Stimulated activated CD4-positive, alpha-beta T cell treated with anti-CD3 and anti-CD28 coated beads, Interleukin-15, amount 100 ng/mL, for 48 hours (primary cell): ENCODE data around the gene PDGFD.
"Not testable (repeated sequence)": the region's sequence is repeated elsewhere in the genome, so short reads cannot be mapped to it uniquely, and the experiment has no call there.

Experiments used
- DNase-seq, 2 donors: peaks; one replicate each; pipeline ENCODE4 v3.0.0-alpha.2; 2020; ENCODE audit warnings: low read depth in 2 of 2

The PDGFD gene

GRCh38 chr11:104054911-104055529 lies 108.9 kb downstream of the PDGFD start:
- DNase-seq: no peak

DNA sequence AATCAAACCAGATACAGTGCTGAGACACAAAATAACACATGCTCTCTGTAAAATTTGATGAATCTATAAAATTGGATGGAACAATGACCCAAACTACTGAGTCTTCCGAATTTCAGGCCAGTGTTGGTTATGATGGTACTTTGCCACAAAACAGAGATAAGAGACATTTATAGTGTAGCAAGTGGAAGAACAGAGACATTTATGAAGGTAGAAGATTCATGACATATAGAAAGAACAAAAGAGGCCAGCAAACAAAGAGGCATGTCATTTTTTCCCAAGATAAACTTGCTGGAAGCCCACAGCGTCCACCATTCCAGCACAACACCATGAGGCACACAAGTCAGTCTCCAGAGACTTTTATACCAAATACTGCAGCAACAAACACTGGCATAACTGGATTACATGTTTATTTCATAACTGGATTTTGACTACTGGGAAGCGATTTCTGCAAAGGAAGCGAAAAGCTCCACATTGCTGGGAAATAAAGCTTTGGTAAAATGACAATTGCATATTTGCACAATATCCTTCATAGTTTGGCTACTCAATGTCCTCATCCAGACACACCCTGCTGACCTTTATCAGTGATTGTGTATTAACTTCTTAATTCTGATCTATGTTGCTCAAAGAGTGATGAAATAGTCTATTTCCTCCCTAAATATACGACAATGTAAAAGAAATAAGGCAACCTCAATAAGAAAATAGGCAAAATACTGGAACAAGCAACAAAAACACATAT lies 110.0 kb downstream of the PDGFD start:
- no peak for DNase-seq

DNA sequence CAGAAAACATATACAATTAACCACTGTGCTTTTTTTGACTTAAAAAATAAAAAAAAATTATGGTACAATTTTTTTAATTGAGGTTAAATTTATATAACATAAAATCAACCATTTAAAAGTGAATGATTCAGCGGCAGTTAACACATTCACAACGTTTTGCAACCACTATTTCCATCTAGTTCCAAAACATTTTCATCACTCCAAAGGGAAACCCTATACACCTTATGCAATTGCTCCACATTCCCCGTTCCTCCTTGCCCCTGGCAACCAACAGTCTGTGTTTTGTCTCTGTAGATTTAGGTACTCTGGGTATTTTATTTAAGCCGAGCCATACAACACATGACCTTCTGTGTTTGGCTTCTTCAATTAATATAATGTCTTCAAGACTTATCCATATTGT lies 112.2 kb downstream of the PDGFD start:
- DNase-seq: no peak

DNA sequence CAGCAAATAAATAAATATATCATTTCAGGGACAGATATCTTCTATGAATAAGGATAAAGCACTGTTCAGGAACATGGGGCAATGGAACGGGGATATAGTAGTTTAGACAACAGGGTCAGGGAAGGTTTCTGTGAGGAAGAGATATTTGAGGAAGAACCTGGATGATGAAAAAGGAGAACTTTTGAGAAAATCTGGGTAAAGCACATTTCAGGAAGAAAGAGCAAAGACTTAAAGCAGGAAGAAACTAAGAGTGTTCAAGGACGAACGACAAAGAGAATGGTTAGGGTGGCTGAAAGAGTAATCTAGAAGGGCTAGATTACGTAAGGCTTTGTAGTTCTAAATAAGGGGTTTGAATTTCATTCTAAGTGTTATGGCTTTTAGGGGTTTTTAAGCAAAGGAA lies 114.8 kb downstream of the PDGFD start:
- DNase-seq: no peak

DNA sequence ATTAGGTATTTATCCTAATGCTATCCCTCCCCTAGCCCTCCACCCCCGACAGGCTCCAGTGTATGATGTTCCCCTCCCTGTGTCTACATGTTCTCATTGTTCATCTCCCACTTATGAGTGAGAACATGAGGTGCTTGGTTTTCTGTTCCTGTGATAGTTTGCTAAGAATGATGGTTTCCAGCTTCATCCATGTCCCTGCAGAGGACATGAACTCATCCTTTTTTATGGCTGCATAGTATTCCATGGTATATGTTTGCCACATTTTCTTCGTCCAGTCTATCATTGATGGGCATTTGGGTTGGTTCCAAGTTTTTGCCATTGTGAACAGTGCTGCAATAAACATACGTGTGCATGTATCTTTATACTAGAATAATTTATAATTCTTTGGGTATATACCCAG lies 117.1 kb downstream of the PDGFD start:
- not testable (repeated sequence) for DNase-seq

DNA sequence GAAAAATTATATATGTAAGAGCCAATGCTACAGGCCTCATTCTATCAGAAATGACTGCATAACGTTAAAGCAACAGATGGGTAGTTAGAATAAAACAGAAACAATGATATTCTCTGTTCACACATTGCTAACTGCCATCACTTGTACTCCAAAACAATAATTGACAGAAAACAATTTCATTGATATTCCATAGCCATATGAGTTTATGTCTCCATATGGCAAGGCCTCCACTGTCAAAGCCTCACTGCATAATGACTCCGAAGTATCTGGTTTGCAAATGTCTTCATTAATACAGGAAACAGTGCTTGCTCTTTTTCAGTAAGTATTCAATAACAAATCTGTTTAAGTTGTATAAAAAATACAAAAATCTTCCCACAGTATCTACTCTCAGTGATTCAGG lies 117.6 kb downstream of the PDGFD start:
- no peak for DNase-seq

GRCh38 chr11:104043678-104044239 lies 120.2 kb downstream of the PDGFD start:
- DNase-seq: no peak

DNA sequence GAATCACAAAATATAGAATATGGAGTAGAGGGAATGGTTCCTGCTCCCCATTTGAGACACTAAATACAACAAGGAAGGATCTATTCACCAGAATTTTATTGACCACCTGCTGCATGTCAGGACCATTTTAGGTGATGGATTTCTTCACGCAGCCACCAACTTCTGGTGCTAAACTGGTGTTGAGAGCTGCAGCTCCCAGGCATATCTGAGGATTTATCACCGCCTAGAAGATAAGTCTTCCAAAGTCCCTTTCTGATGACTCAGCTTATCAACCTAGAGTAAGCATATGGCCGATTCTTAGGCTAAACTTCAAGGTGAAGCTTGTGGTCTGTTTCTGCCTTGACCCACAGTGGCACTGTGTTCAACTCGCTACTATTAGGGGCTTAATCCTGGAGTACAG lies 120.8 kb downstream of the PDGFD start:
- no peak for DNase-seq

DNA sequence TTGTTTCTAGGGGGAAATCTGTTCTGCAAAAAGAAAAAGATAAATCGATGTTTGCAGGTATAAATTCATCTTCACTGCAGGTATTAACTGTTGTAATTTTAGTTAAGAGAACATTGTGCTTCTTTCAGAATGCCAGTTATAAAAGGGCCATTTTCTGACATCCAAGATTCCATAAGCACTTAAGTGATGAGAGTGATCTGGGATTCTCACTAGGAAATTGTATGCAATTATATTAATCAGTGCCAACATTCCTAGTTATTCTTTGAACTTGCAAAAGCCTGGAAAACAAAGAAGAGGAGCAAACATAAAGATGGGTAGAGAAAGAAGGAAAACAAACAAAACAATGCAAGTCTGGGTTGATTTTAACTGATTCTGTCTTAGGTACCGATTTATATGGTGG lies 122.2 kb downstream of the PDGFD start:
- DNase-seq: no peak

- no peak for DNase-seq
These were observed 127.0 kb downstream of the PDGFD start for GRCh38 chr11:104036995-104037394.

- no peak for DNase-seq
These were observed 127.4 kb downstream of the PDGFD start, which contains the start of gene DDI1 for GRCh38 chr11:104036588-104036987. TSS of gene DDI1 (plus strand) at chr11:104036640. CDS start at chr11:104036823, 183 bp downstream.

- no peak for DNase-seq
These were observed 130.4 kb downstream of the PDGFD start for GRCh38 chr11:104033561-104033960.

GRCh38 chr11:104033134-104033533 lies 130.8 kb downstream of the PDGFD start:
- DNase-seq: no peak

- DNase-seq: no peak
These were observed 135.3 kb downstream of the PDGFD start for GRCh38 chr11:104028476-104029263.

GRCh38 chr11:104024572-104024971 lies 139.4 kb downstream of the PDGFD start:
- DNase-seq: no peak

DNA sequence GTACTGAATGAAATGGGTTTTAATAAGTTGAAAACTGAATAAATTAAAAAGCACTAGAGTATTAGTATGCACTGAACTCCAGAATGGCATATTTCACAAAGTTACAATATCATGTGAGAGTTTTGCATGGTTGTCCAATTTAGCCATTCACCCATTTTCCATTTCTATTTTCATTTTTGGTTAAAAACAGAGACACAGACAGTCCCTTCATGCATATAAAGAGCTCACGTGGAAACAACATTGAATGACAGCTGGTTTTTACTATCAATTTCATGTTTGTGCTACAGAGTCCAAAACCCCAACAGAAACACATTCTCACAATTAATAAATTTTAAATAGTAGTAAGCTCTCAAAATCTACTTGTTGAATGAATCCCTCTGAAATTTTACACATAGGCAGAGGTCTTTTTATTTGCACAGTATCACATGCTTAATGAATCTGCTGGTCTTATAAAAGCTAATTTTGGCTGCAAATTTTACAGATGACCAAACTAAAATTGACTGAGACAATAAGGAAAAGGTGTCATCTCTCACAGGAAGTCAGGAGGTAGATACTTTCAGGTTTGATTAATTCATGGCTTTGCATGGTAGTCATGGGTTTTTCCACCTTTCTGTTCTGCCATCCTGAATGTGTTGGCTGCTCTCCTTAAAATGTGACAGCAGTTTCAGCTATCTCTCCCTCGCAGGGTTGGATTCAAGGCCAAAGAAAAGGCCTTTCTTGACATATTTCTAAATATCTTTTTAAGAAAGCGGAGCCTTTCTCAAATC lies 148.1 kb downstream of the PDGFD start:
- no peak for DNase-seq

DNA sequence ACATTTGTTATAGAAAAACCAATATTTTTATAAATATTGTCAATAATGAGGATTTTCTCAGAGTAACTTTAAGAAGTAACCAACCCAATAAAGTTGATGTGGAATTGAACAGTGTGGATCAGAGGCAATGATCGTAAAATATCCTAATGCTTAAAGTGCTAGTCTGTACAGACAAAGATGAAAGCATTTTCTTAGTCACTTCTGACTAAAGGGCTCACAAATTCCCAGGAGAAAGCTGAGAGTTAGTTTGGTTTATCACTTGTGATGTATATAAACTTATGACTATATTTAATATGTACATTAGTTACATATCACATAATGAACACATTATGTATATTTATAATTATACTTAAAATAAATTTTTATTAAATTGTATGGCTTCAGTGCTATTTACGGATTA lies 152.9 kb downstream of the PDGFD start:
- no peak for DNase-seq

DNA sequence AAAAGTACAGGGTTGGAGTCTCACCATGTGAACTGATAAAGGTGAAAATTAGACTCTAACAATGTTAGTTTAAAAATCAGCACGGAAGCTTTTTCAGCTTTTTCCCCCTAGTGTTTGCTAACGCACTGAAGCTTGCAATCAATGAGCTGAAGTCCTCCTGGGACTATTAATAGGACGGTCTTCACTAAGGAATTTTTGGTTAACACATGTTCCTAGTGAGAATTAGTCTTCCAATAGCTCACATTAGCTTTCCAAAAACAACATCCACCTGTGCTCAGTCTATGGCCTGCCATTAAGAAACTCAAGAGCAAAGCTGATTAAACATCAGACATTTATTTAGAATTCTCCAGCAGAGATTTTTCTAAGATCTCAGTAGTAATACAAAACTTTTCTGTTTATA lies 154.2 kb downstream of the PDGFD start:
- DNase-seq: no peak

DNA sequence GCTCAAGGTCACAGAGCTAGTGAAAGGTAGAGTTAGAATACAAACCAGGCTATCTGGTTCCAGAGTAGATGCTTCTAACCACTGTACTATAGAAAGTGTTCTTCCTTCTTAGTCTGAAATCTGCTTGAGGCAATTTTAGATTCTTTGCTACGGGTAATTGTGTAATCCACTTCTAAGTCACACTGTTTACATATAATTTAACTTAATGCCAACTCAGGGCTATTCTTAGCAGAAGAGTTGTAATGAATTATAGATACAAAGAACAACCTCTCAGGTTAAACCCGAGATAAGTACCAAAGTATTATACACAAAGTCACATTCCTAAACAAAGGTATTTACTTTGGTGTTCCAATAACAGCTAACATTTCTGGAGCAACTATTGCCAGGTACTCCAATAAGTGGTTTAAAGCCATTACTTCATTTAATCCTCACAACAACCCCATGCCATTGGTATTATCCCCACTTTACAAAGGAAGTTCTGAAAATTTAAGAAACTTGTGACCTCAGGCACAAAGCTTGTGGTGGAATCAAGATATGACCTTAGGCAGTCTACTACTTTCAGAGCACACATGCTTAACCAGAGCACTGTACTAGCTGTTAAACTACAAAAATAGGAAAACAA lies 158.6 kb downstream of the PDGFD start:
- no peak for DNase-seq

DNA sequence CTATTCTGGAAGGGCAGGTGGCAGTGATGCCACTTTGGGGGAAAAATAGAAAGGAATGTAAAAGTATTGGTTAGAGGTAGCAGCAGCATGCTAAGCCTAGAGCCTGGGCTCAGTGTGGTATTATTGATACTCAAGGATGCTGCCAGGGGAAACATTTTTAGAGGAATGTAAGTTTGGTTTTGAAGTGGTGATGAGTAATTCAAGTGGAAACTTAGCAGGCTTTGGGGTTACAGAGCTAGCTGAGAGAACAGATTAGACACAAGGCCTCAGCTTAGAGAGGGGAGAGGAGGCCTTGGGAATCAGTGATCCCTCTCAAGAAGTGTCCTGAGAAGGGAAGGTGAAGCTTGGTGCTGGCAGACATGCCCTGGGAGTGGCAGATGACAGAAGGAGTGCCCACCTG lies 160.5 kb downstream of the PDGFD start:
- no peak for DNase-seq

- no peak for DNase-seq
These were observed 162.3 kb downstream of the PDGFD start for GRCh38 chr11:104001561-104002056.
